ENCODE measurements around the gene TTC7B. TPM values are rescaled to one million over a fixed set of nuclear protein-coding genes. Genes with fewer than 3 reads are reported as not detected.

The TTC7B gene
- total and polyA plus RNA-seq, 2 of the 13 experiments (the other 11 are each of a cell fraction or from before 2014, with no cell fraction given) = 1.3 to 3.2 TPM

- TF ChIP-seq ZBTB39 (CRISPR knock-in tag; IDR thresholded peaks at IDR 0.05) = no peak
- TF ChIP-seq, protein P1, sequence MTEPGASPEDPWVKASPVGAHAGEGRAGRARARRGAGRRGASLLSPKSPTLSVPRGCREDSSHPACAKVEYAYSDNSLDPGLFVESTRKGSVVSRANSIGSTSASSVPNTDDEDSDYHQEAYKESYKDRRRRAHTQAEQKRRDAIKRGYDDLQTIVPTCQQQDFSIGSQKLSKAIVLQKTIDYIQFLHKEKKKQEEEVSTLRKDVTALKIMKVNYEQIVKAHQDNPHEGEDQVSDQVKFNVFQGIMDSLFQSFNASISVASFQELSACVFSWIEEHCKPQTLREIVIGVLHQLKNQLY (CRISPR knock-in tag; IDR thresholded peaks at IDR 0.05) = peak; percentile 56; the same call in 1 of the 2 replicates
- peak; percentile 68; the same call in 1 of the 2 replicates for TF ChIP-seq IRF9 (CRISPR knock-in tag; IDR thresholded peaks at IDR 0.05; ENCODE audit: borderline replicate concordance)
- peak; percentile 28; the same call in 1 of the 2 replicates for TF ChIP-seq ELF1 (CRISPR knock-in tag; IDR thresholded peaks at IDR 0.05)
- no peak for TF ChIP-seq ZNF841 (CRISPR knock-in tag; IDR thresholded peaks at IDR 0.05; ENCODE audit: borderline replicate concordance)
- TF ChIP-seq ZBTB7A (CRISPR knock-in tag; IDR thresholded peaks at IDR 0.05) = peak; percentile 42; the same call in 1 of the 2 replicates
- TF ChIP-seq ZNF205 (CRISPR knock-in tag; IDR thresholded peaks at IDR 0.05) = 0 out of 2 replicates have a peak, but pooled peaks have one; percentile 51
- TF ChIP-seq RXRB (CRISPR knock-in tag; IDR thresholded peaks at IDR 0.05; ENCODE audit: borderline replicate concordance) = peak; percentile 61
- TF ChIP-seq, protein P2, sequence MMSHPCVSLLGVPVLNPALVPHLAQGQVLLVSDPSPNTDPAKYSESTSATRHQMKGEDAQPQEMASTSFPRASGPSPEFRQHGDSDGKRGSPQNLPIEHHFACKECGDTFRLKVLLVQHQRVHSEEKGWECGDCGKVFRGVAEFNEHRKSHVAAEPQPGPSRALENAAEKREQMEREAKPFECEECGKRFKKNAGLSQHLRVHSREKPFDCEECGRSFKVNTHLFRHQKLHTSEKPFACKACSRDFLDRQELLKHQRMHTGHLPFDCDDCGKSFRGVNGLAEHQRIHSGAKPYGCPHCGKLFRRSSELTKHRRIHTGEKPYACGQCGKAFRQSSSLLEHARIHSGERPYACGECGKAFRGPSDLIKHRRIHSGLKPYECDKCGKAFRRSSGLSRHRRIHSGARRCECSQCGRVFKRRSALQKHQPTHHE (CRISPR knock-in tag; IDR thresholded peaks at IDR 0.05; ENCODE audit: borderline replicate concordance) = no peak
- TF ChIP-seq DNMT1 (CRISPR knock-in tag; IDR thresholded peaks at IDR 0.05) = no peak
- TF ChIP-seq, protein P3, sequence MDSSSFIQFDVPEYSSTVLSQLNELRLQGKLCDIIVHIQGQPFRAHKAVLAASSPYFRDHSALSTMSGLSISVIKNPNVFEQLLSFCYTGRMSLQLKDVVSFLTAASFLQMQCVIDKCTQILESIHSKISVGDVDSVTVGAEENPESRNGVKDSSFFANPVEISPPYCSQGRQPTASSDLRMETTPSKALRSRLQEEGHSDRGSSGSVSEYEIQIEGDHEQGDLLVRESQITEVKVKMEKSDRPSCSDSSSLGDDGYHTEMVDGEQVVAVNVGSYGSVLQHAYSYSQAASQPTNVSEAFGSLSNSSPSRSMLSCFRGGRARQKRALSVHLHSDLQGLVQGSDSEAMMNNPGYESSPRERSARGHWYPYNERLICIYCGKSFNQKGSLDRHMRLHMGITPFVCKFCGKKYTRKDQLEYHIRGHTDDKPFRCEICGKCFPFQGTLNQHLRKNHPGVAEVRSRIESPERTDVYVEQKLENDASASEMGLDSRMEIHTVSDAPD (CRISPR knock-in tag; IDR thresholded peaks at IDR 0.05) = peak; percentile 47; the same call in 1 of the 2 replicates
- TF ChIP-seq KDM6A (CRISPR knock-in tag; IDR thresholded peaks at IDR 0.05; ENCODE audit: low read depth) = peak; percentile 96
These were observed 302.8 kb downstream of the TTC7B start (continued) for GRCh38 chr14:90513161-90514014.
